ENCODE results near the gene RMDN2. TPM values are rescaled to one million over a fixed set of nuclear protein-coding genes. Genes with fewer than 3 reads are reported as not detected.

RMDN2 gene
- polyA plus RNA-seq, 3 donors = 2.8 to 7.3 (median 6.3) TPM

- WGBS, 3 donors = 77 to 79% (median 77%) methylated on average over 5 of the region's 5 CpGs
- H3K27ac ChIP-seq (ENCODE audit: low read depth, low read length) = no peak overlapping the region
Observed at GRCh38 chr2:38064801-38065501, 139.9 kb downstream of the RMDN2 start.

- no peak overlapping the region for H3K27ac ChIP-seq (ENCODE audit: low read depth, low read length)
- WGBS, 3 donors = 84 to 86% (median 86%) methylated on average over 6 of the region's 6 CpGs
Observed at GRCh38 chr2:38065502-38066135, 140.5 kb downstream of the RMDN2 start.

- H3K27ac ChIP-seq (ENCODE audit: low read depth, low read length) = no peak overlapping the region
Observed at GRCh38 chr2:38066421-38067115, 141.5 kb downstream of the RMDN2 start.

More at GRCh38 chr2:38066421-38067115, 141.5 kb downstream of the RMDN2 start:
- WGBS, 3 donors = 68 to 77% (median 73%) methylated on average over 6 of the region's 6 CpGs

Other genes with a start within 250 kb of the RMDN2 start
- 100 to 1,000 TPM in 1 of 3 donors, 10 to 100 TPM in 1, 1 to 10 TPM in 1; 1.9 to 144 (median 43.9) TPM for gene CYP1B1, start 150.9 kb downstream of the RMDN2 start, polyA plus RNA-seq